Measurements from ENCODE around the gene GEN1.

- no peak for TF ChIP-seq EZH2 (IDR thresholded peaks at IDR 0.05; ENCODE audit: borderline replicate concordance, low read length)
- TF ChIP-seq CTCF (IDR thresholded peaks at IDR 0.05; ENCODE audit: low read length): no peak
Measured at GRCh38 chr2:17762451-17762850, 8.5 kb downstream of the GEN1 start.

Measured in OCI-LY1 (cell line).